Gastrocnemius medialis (tissue), 4 donors: Measurements from ENCODE around the gene ERC2. TPM values are rescaled to one million over a fixed set of nuclear protein-coding genes. Genes with fewer than 3 reads are reported as not detected.

Experiments used
- ATAC-seq, 2 donors: fragments of 150-250 bp; one replicate each; pipeline ENCODE4 v1.9.1; 2016
- DNase-seq, 2 donors: peaks; one replicate each; pipeline ENCODE4 v3.0.0-alpha.2; 2019
- H3K27ac ChIP-seq, 4 donors: fragments of 200-600 bp; sonication (generic); 1 replicate in 1 of 4; 2 replicates in 3 of 4; pipeline ENCODE4 v1.5.1; 2016 to 2018; ENCODE audit warnings: mild to moderate bottlenecking in 2 of 4, moderate library complexity in 1 of 4
- H3K27me3 ChIP-seq, 3 donors: fragments of 200-600 bp; sonication (generic) in 2 of 3; 1 replicate in 1 of 3; 2 replicates in 2 of 3; pipeline versions ENCODE4 v1.5.1 to v1.6.0; 2016 to 2019; ENCODE audit warnings: mild to moderate bottlenecking in 1 of 3, moderate library complexity in 1 of 3
- H3K36me3 ChIP-seq, 2 donors: fragments of 200-600 bp; sonication (generic) in 1 of 2; one replicate each; pipeline ENCODE4 v1.5.1; 2017 to 2018
- H3K4me1 ChIP-seq, 2 donors: fragments of 200-600 bp; sonication (generic) in 1 of 2; one replicate each; pipeline ENCODE4 v1.5.1; 2016 to 2017; ENCODE audit warnings: mild to moderate bottlenecking in 2 of 2
- H3K4me3 ChIP-seq, 4 donors: fragments of 200-600 bp; sonication (generic) in 3 of 4; 1 replicate in 1 of 4; 2 replicates in 3 of 4; pipeline ENCODE4 v1.5.1; 2016 to 2019; ENCODE audit warnings: mild to moderate bottlenecking in 2 of 4
- H3K9me3 ChIP-seq, 3 donors: fragments of 200-600 bp; sonication (generic) in 2 of 3; 1 replicate in 1 of 3; 2 replicates in 2 of 3; pipeline ENCODE4 v1.5.1; 2016 to 2019
- CTCF ChIP-seq, 5 experiments: fragments of 450-650 bp in 3 of 5; fragments of 200-600 bp in 2 of 5; sonication (generic) in 2 of 5; IDR thresholded peaks in 4 of 5; conservative IDR thresholded peaks in 1 of 5; 1 replicate in 4 of 5; 2 replicates in 1 of 5; pipeline ENCODE4 v1.5.1; 2016 to 2019; ENCODE audit warnings: antibody characterized with exemption in 5 of 5, mild to moderate bottlenecking in 3 of 5, moderate library complexity in 3 of 5
- POLR2A ChIP-seq, 2 donors: fragments of 450-650 bp; IDR thresholded peaks; one replicate each; pipeline ENCODE4 v1.6.1; 2017; ENCODE audit warnings: antibody characterized with exemption in 2 of 2, mild to moderate bottlenecking in 2 of 2, moderate library complexity in 2 of 2
- in situ Hi-C, 4 donors: fragments of 200-750 bp; cut with MboI; loops; one replicate each; pipeline versions ENCODE4 v1.15.0 to v1.8.0; 2017; ENCODE audit warnings: low sequenced_read_pairs in 4 of 4
- intact Hi-C: fragments of 100-400 bp; cut with DNase I; formaldehyde crosslinking; loops from one replicate; pipeline ENCODE4 v1.15.1; 2023; ENCODE audit warnings: low total_unique reads
- total RNA-seq, 4 donors: library from RNA; depleted of rRNA; stranded (reverse); fragments of >200 nt; gene quantifications; one replicate each; pipeline versions ENCODE4 v1.1.0 to v1.2.3, GENCODE V29; 2016

Gene ERC2
- total RNA-seq, 4 donors from 2014 or later = not detected

- Histone ChIP-seq H3K27me3 (no peaks in the 10 kb centered on the region), H3K27ac (no peak overlapping the region), H3K36me3 (no peaks in the 10 kb centered on the region), H3K9me3 (no peaks in the 10 kb centered on the region), H3K4me1 (no peaks in the 10 kb centered on the region), H3K4me3 (no peak overlapping the region)
- DNase-seq (no peak), ATAC-seq (no peak)
- TF ChIP-seq POLR2A (IDR thresholded peaks at IDR 0.05) (no peak), CTCF (IDR thresholded peaks at IDR 0.05 in 4 of 5, conservative IDR thresholded peaks at IDR 0.05 in 1 of 5) (no peak)
- intact Hi-C loops (no loop called here), in situ Hi-C loops (no loop called here)
Measured at GRCh38 chr3:55604402-55604801, 863.9 kb downstream of the ERC2 start.

DNA sequence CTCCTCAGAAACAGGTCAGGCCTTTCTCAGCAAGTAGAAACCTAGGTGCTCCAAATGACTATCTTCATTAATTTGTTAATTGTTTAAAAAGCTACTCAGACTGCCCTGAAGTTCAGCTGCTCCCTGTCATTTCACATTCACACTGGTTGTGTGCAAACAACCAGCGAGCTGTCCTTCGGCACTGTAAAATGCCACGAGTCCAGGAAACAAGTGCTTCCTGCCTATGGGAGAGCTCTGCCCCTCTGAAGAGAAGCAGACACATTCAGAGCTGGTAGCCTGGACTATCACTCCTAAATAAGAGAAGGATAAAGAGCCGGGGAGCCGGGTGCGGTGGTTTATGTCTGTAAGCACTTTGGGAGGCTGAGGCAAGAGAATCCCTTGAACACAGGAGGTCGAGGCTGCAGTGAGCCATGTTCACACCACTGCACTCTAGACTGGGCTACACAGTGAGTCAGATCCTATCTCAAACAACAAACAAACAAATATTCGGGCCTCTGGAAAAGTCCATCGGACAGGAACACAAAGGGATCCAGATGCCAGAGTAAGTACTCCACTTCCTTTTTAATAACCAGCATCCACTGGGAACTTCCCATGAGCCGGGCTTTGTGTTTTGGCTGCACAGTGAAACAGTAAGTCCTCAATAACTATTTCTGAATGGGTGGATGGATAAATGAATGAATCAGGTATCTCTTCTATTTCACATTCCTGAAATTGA lies 866.7 kb downstream of the ERC2 start:
- no peak for TF ChIP-seq POLR2A (IDR thresholded peaks at IDR 0.05)
- no peak for TF ChIP-seq CTCF (IDR thresholded peaks at IDR 0.05 in 4 of 5, conservative IDR thresholded peaks at IDR 0.05 in 1 of 5)
- Histone ChIP-seq H3K27ac (no peak overlapping the region), H3K9me3 (no peaks in the 10 kb centered on the region), H3K4me1 (no peaks in the 10 kb centered on the region), H3K36me3 (no peaks in the 10 kb centered on the region), H3K4me3 (no peak overlapping the region), H3K27me3 (no peaks in the 10 kb centered on the region)
- DNase-seq (no peak), ATAC-seq (no peak)
- intact Hi-C loops = no loop called here
- in situ Hi-C loops = no loop called here

- H3K27me3 ChIP-seq = no peaks in the 10 kb centered on the region
- no peak overlapping the region for H3K27ac ChIP-seq
- no peak overlapping the region for H3K4me3 ChIP-seq
- H3K9me3 ChIP-seq = no peaks in the 10 kb centered on the region
- DNase-seq (no peak), ATAC-seq (no peak)
- TF ChIP-seq POLR2A (IDR thresholded peaks at IDR 0.05) = no peak
- TF ChIP-seq CTCF (IDR thresholded peaks at IDR 0.05 in 4 of 5, conservative IDR thresholded peaks at IDR 0.05 in 1 of 5) = no peak
- in situ Hi-C loops = no loop called here
- H3K4me1 ChIP-seq = no peaks in the 10 kb centered on the region
- intact Hi-C loops = no loop called here
- no peaks in the 10 kb centered on the region for H3K36me3 ChIP-seq
Measured at GRCh38 chr3:55598224-55598623, 870.0 kb downstream of the ERC2 start.

DNA sequence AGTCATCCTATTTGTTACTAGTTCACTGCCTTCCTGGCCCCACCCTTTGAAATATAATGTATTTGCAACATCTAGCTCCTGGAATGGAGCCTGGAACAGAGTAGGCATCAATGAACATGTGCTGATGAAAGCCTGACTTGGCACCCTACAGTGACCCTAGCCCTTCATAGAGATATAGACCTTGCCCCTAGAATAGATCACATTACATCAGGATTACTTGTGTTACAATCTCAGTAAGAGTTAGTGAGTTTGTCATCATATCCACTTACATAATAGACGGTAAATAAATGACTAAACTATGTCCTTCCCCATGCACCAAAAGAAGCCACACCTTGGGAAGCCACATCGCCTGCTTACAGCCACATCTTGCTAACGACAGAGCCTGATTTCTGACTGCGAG lies 870.6 kb downstream of the ERC2 start:
- DNase-seq (no peak), ATAC-seq (no peak)
- Histone ChIP-seq H3K27me3 (no peaks in the 10 kb centered on the region), H3K4me1 (no peaks in the 10 kb centered on the region), H3K27ac (no peak overlapping the region), H3K9me3 (no peaks in the 10 kb centered on the region), H3K4me3 (no peak overlapping the region), H3K36me3 (no peaks in the 10 kb centered on the region)
- in situ Hi-C loops = no loop called here
- intact Hi-C loops = no loop called here
- TF ChIP-seq POLR2A (IDR thresholded peaks at IDR 0.05) (no peak), CTCF (IDR thresholded peaks at IDR 0.05 in 4 of 5, conservative IDR thresholded peaks at IDR 0.05 in 1 of 5) (no peak)

DNA sequence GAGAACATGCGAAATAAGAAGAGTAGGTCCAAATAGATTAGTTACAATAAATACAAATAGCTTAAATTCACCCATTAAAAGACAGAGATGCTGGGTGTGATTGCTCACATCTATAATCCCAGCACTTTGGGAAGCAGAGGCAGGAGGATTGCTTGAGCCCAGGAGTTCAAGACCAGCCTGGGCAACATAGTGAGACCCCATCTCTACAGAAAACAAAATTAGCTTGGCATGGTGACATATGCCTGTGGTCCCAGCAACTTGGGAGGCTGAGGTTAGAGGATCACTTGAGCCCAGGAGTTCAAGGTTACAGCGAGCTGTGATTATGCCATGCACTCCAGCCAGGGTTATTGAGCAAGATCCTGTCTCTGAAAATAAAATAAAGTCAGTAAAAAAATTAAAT lies 872.1 kb downstream of the ERC2 start:
- no peaks in the 10 kb centered on the region for H3K36me3 ChIP-seq
- TF ChIP-seq CTCF (IDR thresholded peaks at IDR 0.05 in 4 of 5, conservative IDR thresholded peaks at IDR 0.05 in 1 of 5) (no peak), POLR2A (IDR thresholded peaks at IDR 0.05) (no peak)
- intact Hi-C loops (no loop called here), in situ Hi-C loops (no loop called here)
- DNase-seq (no peak), ATAC-seq (no peak)
- no peaks in the 10 kb centered on the region for H3K9me3 ChIP-seq
- H3K27ac ChIP-seq = no peak overlapping the region
- no peak overlapping the region for H3K4me3 ChIP-seq
- H3K4me1 ChIP-seq = no peaks in the 10 kb centered on the region
- H3K27me3 ChIP-seq = no peaks in the 10 kb centered on the region
